ENCODE results near the gene FHOD1. TPM values are rescaled to one million over a fixed set of nuclear protein-coding genes. Genes with fewer than 3 reads are reported as not detected.
A peak's percentile ranks its signal among the peaks of the same experiment; 100 is the strongest.

Gene FHOD1
- total and polyA plus RNA-seq, 9 of the 15 experiments (the other 6 are each of a cell fraction or from before 2014, with no cell fraction given): 18.7 to 126 (median 32.3) TPM

GRCh38 chr16:67241008-67241900 lies 6.0 kb downstream of the FHOD1 start (continued):
- TF ChIP-seq MGA (IDR thresholded peaks at IDR 0.05): no peak
- no peak for TF ChIP-seq SMAD3 (CRISPR knock-in tag; conservative IDR thresholded peaks at IDR 0.05)
- TF ChIP-seq NELFE (IDR thresholded peaks at IDR 0.05; ENCODE audit: insufficient read depth, insufficient read length): no peak
- no peak for TF ChIP-seq NONO (IDR thresholded peaks at IDR 0.05; ENCODE audit: low read depth in 2 of 2, low read length in 1 of 2)
- no peak for TF ChIP-seq ZBTB34 (CRISPR knock-in tag; IDR thresholded peaks at IDR 0.05)
- no peak for TF ChIP-seq SP1 (CRISPR knock-in tag; IDR thresholded peaks at IDR 0.05)
- no peak for TF ChIP-seq ELK1 (CRISPR knock-in tag; IDR thresholded peaks at IDR 0.05)
- no peak for TF ChIP-seq NR2C1 (IDR thresholded peaks at IDR 0.05)
- TF ChIP-seq NR2C1 (tag; IDR thresholded peaks at IDR 0.05): no peak; the same call in 1 of the 2 replicates
- peak; percentile 21; the same call in 1 of the 2 replicates for TF ChIP-seq CXXC5 (CRISPR knock-in tag; IDR thresholded peaks at IDR 0.05)
- TF ChIP-seq BMI1 (IDR thresholded peaks at IDR 0.05; ENCODE audit: low read length): no peak
- TF ChIP-seq ZNF232 (CRISPR knock-in tag; IDR thresholded peaks at IDR 0.05): no peak
- no peak for TF ChIP-seq ZNF140 (CRISPR knock-in tag; IDR thresholded peaks at IDR 0.05)
- no peak for TF ChIP-seq ERF (CRISPR knock-in tag; IDR thresholded peaks at IDR 0.05)

All from K562 (cell line).